Measurements from ENCODE around the gene WDFY3. TPM values are rescaled to one million over a fixed set of nuclear protein-coding genes. Genes with fewer than 3 reads are reported as not detected.

WDFY3 gene
- total and polyA plus RNA-seq, 9 of the 15 experiments (the other 6 are each of a cell fraction or from before 2014, with no cell fraction given) = 0.58 to 13.5 (median 9.4) TPM

DNA sequence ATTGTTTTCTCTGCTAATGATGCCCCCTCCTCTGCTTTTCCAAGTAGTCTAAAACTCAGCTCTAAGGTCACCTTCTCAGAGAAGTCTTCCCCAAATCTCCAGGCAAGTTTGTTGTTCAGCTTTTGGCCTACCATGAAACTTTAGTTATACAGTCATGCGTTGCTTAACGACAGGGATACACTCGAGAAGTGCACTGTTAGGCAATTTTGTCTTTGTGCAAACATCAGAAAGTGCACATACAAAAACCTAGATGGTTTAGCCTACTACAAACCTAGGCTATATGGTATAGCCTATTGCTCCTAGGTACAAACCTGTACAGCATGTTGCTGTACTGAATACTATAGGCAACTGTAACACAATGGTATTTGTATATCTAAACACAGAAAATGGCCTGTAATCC lies 91.9 kb downstream of the WDFY3 start:
- WGBS (ENCODE audit: insufficient coverage, low coverage, missing lambda C conversion rate) = 42% methylated on average over 3 of the region's 3 CpGs
- no peak for DNase-seq (ENCODE audit: extremely low read depth in 1 of 4, low spot score in 3 of 4)

More for the DNA sequence above, 91.9 kb downstream of the WDFY3 start:
- POLR2A ChIA-PET = no interaction called here
- no peaks in the 10 kb centered on the region for H3K36me3 ChIP-seq (ENCODE audit: control insufficient read depth, insufficient read depth, low read length)
- no peaks in the 10 kb centered on the region for H3K9me3 ChIP-seq (replicated peaks; ENCODE audit: control insufficient read depth, insufficient read depth, low read depth, low read length)
- FAIRE-seq = no peak
- H3K4me1 ChIP-seq (replicated peaks in 1 of 2; ENCODE audit: control insufficient read depth in 2 of 2, insufficient read depth in 2 of 2, low read length in 2 of 2) = peaks cover 0 to 5% of the 10 kb centered on the region in 2 experiments; a peak in 2 of 5 replicates
- ATAC-seq = no peak
- no peaks in the 10 kb centered on the region for H4K20me1 ChIP-seq (replicated peaks; ENCODE audit: control insufficient read depth, insufficient read depth, low read length)
- no peaks in the 10 kb centered on the region for H3K79me2 ChIP-seq (ENCODE audit: control insufficient read depth, insufficient read depth, low read length)
- no peak overlapping the region for H3K27ac ChIP-seq (ENCODE audit: extremely low read depth, low read depth, low read length)
- no peaks in the 10 kb centered on the region for H3K9me1 ChIP-seq (ENCODE audit: control insufficient read depth, insufficient read depth, low read length)
- H2AFZ ChIP-seq (ENCODE audit: low read depth, low read length) = no peak overlapping the region
- H3K4me2 ChIP-seq (ENCODE audit: insufficient read depth, low read length) = no peak overlapping the region
- no peak overlapping the region for H3K9ac ChIP-seq (ENCODE audit: insufficient read depth in 1 of 2, low read depth in 2 of 2, low read length in 2 of 2)
- intact Hi-C loops (cut with micrococcal nuclease) = no loop called here
- H3K27me3 ChIP-seq (ENCODE audit: control insufficient read depth in 2 of 2, insufficient read depth in 2 of 2, low read length in 2 of 2) = no peaks in the 10 kb centered on the region
- in situ Hi-C loops (cut with MboI) = no loop called here
- CTCF ChIA-PET (ENCODE audit: low intra/inter-chr PET ratio) = no interaction called here
- H3K4me3 ChIP-seq = no peak overlapping the region
- TF ChIP-seq ZNF384 (IDR thresholded peaks at IDR 0.05; ENCODE audit: low read depth, low read length) (no peak), L3MBTL2 (IDR thresholded peaks at IDR 0.05) (no peak), KDM1A (IDR thresholded peaks at IDR 0.05) (no peak), ZNF347 (CRISPR knock-in tag; IDR thresholded peaks at IDR 0.05; ENCODE audit: low read depth) (no peak), ZNF766 (CRISPR knock-in tag; conservative IDR thresholded peaks at IDR 0.05) (no peak), RB1 (IDR thresholded peaks at IDR 0.05; ENCODE audit: low read depth) (no peak), ZKSCAN3 (CRISPR knock-in tag; IDR thresholded peaks at IDR 0.05) (no peak), ZNF830 (CRISPR knock-in tag; IDR thresholded peaks at IDR 0.05) (no peak), CSDE1 (IDR thresholded peaks at IDR 0.05) (no peak), ZFP1 (CRISPR knock-in tag; IDR thresholded peaks at IDR 0.05) (no peak)
- TF ChIP-seq, protein P1, sequence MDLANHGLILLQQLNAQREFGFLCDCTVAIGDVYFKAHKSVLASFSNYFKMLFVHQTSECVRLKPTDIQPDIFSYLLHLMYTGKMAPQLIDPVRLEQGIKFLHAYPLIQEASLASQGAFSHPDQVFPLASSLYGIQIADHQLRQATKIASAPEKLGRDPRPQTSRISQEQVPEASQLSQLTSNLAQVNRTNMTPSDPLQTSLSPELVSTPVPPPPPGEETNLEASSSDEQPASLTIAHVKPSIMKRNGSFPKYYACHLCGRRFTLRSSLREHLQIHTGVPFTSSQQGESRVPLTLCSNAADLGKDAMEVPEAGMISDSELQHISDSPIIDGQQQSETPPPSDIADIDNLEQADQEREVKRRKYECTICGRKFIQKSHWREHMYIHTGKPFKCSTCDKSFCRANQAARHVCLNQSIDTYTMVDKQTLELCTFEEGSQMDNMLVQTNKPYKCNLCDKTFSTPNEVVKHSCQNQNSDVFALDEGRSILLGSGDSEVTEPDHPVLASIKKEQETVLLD (IDR thresholded peaks at IDR 0.05) = no peak
- TF ChIP-seq, protein P2, sequence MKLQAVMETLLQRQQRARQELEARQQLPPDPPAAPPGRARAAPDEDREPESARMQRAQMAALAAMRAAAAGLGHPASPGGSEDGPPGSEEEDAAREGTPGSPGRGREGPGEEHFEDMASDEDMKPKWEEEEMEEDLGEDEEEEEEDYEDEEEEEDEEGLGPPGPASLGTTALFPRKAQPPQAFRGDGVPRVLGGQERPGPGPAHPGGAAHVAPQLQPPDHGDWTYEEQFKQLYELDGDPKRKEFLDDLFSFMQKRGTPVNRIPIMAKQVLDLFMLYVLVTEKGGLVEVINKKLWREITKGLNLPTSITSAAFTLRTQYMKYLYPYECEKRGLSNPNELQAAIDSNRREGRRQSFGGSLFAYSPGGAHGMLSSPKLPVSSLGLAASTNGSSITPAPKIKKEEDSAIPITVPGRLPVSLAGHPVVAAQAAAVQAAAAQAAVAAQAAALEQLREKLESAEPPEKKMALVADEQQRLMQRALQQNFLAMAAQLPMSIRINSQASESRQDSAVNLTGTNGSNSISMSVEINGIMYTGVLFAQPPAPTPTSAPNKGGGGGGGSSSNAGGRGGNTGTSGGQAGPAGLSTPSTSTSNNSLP (IDR thresholded peaks at IDR 0.05; ENCODE audit: borderline replicate concordance, low read depth, low read length) = no peak
- TF ChIP-seq, protein P3, sequence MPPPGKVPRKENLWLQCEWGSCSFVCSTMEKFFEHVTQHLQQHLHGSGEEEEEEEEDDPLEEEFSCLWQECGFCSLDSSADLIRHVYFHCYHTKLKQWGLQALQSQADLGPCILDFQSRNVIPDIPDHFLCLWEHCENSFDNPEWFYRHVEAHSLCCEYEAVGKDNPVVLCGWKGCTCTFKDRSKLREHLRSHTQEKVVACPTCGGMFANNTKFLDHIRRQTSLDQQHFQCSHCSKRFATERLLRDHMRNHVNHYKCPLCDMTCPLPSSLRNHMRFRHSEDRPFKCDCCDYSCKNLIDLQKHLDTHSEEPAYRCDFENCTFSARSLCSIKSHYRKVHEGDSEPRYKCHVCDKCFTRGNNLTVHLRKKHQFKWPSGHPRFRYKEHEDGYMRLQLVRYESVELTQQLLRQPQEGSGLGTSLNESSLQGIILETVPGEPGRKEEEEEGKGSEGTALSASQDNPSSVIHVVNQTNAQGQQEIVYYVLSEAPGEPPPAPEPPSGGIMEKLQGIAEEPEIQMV (tag; conservative IDR thresholded peaks at IDR 0.05; ENCODE audit: low read depth) = no peak
- BruUV-seq (replicated peaks) = no TSS peak
